Measurements from ENCODE around the gene MAST1. TPM values are rescaled to one million over a fixed set of nuclear protein-coding genes. Genes with fewer than 3 reads are reported as not detected.
A peak's percentile ranks its signal among the peaks of the same experiment; 100 is the strongest.

The MAST1 gene
- total RNA-seq, 1 donor from 2014 or later = 0.88 TPM

DNA sequence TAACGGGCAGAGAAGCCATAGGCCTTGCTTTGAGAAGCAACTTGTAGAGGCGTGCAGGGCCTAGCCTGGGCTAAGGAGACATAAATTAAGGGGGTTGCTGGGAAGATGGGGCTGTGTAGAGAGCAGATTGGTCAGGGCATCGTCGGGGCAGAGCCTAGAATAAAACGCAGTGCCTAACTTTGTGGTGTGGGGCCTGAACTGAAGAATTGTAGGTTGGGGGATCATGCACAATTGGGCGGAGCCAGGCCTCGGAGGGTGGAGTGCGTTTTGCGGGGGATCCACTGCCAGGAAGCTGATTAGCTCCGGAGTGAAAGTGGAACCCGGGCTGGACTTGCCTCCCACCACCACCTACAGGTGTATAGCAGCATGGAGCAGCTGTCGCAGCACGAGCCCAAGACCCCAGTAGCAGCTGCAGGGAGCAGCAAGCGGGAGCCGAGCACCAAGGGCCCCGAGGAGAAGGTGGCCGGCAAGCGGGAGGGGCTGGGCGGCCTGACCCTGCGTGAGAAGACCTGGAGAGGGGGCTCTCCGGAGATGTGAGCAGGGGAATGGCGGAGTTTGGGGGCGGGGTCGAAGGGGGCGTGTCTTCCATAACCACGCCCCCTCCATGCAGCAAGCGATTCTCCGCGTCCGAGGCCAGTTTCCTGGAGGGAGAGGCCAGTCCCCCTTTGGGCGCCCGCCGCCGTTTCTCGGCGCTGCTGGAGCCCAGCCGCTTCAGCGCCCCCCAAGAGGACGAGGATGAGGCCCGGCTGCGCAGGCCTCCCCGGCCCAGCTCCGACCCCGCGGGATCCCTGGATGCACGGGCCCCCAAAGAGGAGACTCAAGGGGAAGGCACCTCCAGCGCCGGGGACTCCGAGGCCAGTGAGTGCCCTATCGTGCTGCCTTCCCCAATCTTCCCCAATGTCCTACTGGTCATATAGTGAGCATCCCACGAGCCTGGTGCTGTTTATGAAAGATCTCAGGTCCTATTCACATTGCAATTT lies 29.1 kb downstream of the MAST1 start:
- Histone ChIP-seq H3K36me3 (ENCODE audit: control insufficient read depth, insufficient read depth, low read length) (no peaks in the 10 kb centered on the region), H3K27me3 (ENCODE audit: control insufficient read depth, insufficient read depth, low read length) (peaks cover 2% of the 10 kb centered on the region), H3K4me3 (ENCODE audit: low read depth, low read length) (peak overlapping the region; percentile 43)
- TF ChIP-seq, protein P1, sequence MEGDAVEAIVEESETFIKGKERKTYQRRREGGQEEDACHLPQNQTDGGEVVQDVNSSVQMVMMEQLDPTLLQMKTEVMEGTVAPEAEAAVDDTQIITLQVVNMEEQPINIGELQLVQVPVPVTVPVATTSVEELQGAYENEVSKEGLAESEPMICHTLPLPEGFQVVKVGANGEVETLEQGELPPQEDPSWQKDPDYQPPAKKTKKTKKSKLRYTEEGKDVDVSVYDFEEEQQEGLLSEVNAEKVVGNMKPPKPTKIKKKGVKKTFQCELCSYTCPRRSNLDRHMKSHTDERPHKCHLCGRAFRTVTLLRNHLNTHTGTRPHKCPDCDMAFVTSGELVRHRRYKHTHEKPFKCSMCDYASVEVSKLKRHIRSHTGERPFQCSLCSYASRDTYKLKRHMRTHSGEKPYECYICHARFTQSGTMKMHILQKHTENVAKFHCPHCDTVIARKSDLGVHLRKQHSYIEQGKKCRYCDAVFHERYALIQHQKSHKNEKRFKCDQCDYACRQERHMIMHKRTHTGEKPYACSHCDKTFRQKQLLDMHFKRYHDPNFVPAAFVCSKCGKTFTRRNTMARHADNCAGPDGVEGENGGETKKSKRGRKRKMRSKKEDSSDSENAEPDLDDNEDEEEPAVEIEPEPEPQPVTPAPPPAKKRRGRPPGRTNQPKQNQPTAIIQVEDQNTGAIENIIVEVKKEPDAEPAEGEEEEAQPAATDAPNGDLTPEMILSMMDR (IDR thresholded peaks at IDR 0.05; ENCODE audit: insufficient read depth, low read length, poor library complexity, severe bottlenecking) = peak; percentile 8
- no peak for DNase-seq (ENCODE audit: low read depth)

DNA sequence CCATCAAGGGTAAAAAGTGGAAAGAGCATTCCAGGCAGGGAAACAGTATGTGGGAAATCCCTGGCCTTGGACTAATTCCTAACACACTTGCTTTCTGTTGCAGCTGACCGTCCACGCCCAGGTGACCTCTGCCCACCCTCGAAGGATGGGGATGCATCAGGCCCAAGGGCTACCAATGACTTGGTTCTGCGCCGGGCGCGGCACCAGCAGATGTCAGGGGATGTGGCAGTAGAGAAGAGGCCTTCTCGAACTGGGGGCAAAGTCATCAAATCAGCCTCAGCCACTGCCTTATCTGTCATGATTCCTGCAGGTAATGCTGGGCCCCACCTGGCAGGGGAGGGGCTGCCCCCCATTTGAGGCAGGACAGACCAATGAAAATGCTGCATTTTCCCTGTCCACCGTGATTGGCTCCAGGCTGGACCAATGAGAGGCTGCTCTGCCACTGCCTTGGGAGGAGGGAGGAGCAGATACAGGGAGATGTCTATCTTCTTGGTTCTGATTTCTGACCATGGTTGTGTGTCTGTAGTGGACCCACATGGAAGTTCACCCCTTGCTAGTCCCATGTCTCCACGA lies 30.3 kb downstream of the MAST1 start:
- H3K27me3 ChIP-seq (ENCODE audit: control insufficient read depth, insufficient read depth, low read length) = peaks cover 7% of the 10 kb centered on the region
- no peaks in the 10 kb centered on the region for H3K36me3 ChIP-seq (ENCODE audit: control insufficient read depth, insufficient read depth, low read length)
- no peak for DNase-seq (ENCODE audit: low read depth)
- H3K4me3 ChIP-seq (ENCODE audit: low read depth, low read length) = no peak overlapping the region
- TF ChIP-seq, protein P1 (IDR thresholded peaks at IDR 0.05; ENCODE audit: insufficient read depth, low read length, poor library complexity, severe bottlenecking) = no peak

DNA sequence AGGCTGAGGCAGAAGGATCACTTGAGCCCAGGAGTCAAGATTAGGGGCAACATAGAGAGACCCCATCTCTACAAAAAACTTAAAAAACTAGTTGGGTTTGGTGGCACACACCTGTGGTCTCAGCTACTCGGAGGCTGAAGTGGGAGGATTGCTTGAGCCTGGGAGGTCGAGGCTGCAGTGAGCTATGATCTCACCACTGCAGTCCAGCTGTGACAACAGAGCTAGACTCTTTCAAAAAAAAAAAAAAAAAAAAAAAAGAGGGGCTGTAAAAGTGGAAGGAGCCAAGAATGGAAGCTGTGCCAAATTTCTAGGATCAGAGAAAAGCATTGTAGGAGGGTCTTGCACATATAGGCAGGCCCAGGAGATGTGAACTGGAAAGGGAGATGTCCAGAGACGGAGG lies 33.4 kb downstream of the MAST1 start:
- no peak overlapping the region for H3K4me3 ChIP-seq (ENCODE audit: low read depth, low read length)
- TF ChIP-seq, protein P1 (IDR thresholded peaks at IDR 0.05; ENCODE audit: insufficient read depth, low read length, poor library complexity, severe bottlenecking) = no peak
- DNase-seq (ENCODE audit: low read depth) = no peak
- H3K36me3 ChIP-seq (ENCODE audit: control insufficient read depth, insufficient read depth, low read length) = no peaks in the 10 kb centered on the region
- peaks cover 9% of the 10 kb centered on the region for H3K27me3 ChIP-seq (ENCODE audit: control insufficient read depth, insufficient read depth, low read length)

- TF ChIP-seq, protein P1 (IDR thresholded peaks at IDR 0.05; ENCODE audit: insufficient read depth, low read length, poor library complexity, severe bottlenecking) = no peak
Observed at GRCh38 chr19:12872255-12872654, 33.9 kb downstream of the MAST1 start.

GRCh38 chr19:12872941-12873890 lies 34.9 kb downstream of the MAST1 start:
- DNase-seq (ENCODE audit: low read depth) = peak; percentile 47
- no peaks in the 10 kb centered on the region for H3K36me3 ChIP-seq (ENCODE audit: control insufficient read depth, insufficient read depth, low read length)
- H3K27me3 ChIP-seq (ENCODE audit: control insufficient read depth, insufficient read depth, low read length) = peaks cover 7% of the 10 kb centered on the region
- TF ChIP-seq, protein P1 (IDR thresholded peaks at IDR 0.05; ENCODE audit: insufficient read depth, low read length, poor library complexity, severe bottlenecking) = no peak
- peak overlapping the region; percentile 24 for H3K4me3 ChIP-seq (ENCODE audit: low read depth, low read length)

More at GRCh38 chr19:12872255-12872654, 33.9 kb downstream of the MAST1 start:
- Histone ChIP-seq H3K4me3 (ENCODE audit: low read depth, low read length) (no peak overlapping the region), H3K27me3 (ENCODE audit: control insufficient read depth, insufficient read depth, low read length) (peaks cover 8% of the 10 kb centered on the region), H3K36me3 (ENCODE audit: control insufficient read depth, insufficient read depth, low read length) (no peaks in the 10 kb centered on the region)
- DNase-seq (ENCODE audit: low read depth) = no peak

Data from kidney epithelial cell (primary cell).